NCI-H69 (cell line): ENCODE data around the gene NAA10.

Experiments used
- DNase-seq: peaks from one replicate; lab custom pipeline; 2025; lab: John Stamatoyannopoulos, UW

NAA10 gene

GRCh38 chrX:153948847-153949805 is 14.3 kb upstream of the NAA10 start:
- DNase-seq = no peak

DNA sequence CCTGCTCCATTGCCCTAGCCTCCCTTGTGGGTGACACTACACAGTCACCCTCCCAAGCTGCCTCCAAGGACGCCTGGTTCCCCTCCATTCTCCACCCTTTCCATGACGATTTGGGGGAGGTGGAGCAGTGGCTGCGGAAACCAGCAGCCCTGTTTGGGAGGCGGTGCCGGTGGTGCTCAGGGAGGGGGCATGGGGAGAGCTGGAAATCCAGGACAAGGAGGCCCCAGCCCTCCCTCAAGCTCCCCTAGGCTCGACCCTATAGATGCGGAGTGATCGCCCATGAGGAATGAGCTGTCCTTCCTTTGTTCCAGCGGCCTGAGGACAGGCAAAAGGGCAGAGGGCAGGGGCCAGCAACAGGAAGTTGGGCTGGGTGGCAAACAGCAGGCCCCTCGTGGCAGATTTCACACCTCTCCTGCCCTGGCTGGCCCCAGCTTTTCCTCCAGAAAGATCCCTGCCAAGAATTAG is 13.2 kb upstream of the NAA10 start:
- DNase-seq = no peak

DNA sequence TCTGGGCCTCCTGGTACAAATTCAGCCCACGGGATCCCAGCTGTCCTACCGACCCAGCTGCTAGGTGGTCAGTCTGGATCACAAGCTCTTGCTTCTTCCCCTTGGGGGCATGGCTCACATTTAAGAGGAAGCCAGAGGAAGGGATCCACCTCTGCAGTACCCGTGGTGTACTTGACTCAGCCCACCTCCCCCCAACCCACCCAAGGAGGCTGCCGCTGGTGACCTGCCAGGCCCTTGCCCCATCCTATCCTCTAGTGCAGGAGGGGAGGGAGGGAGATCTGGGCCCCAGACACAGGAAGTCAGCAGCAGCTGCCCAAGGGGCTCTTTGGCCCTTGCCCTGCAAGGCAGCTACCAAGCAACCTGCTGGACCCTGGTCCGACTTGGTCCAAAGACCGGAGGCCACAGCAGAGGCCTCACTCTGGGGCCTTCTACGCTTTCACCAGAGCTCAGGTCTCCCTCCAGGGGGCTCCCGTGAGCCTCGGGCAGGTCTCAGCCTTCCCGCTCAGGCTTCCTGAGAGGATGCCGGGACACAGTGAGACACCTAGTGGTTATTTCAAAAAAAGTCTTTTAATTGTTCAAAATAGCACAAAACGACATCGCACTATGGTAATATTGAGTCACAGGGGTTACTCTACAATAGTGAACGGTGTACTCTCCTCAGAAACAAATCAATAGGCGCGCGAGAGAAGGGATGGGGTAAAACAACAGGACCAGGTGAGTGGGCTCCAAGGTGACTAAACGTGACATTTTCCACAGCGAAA is 12.4 kb upstream of the NAA10 start:
- DNase-seq = peak; percentile 79

DNA sequence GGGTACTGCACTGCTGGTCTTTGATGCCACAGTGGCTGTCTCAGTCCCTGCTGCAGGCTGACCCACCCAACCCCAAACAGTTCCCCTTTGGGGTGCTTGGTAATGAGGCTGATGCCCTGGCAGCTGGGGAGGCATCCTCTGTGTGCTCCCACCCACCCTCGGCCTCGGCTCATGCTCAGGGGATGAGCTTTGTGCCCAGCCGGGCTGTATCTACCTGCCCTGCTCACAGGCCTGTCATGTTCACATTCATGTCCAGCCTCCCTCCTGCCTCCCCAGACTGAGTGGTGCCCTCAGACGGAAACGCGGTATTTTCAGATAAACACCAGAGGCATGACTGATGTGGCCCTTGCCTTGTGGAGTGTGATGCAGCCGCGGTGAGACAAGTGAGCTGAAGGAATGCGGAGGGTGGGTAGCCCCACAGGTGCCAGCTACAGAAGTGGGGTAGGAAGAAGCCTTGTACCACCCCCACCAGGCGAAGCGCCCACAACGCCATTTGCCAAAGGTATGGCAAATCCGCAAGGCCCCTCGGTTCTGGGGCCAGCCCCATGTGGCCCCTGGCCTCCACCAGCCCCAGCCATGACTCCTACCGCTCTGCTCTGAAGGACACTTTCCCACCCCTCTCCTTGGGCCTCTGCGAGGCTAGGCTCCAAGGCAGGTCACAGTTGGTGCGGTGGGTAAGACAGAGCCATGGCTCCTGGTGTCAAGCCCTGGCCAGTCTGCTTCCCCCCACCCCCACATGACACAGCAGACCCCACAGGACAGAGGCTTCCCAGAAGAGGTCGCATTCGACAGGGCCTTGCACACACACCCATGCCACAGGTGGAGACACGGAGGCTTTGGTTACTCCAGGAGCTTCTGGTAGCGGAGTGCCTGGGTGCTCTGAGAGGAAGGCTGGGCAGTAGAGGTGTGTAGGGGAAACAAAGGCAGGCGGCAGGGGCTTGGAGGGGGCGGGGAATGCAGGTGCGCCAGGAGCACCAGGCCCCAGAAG is 11.4 kb upstream of the NAA10 start:
- no peak for DNase-seq

- no peak for DNase-seq
Measured at GRCh38 chrX:153944800-153945150, 9.9 kb upstream of the NAA10 start.

- peak; percentile 21 for DNase-seq
Measured at GRCh38 chrX:153944140-153944799, 9.4 kb upstream of the NAA10 start, which contains the start of gene RENBP. Gene RENBP (minus strand): TSS chrX:153944643. CDS start chrX:153944610, 33 bp downstream.

DNA sequence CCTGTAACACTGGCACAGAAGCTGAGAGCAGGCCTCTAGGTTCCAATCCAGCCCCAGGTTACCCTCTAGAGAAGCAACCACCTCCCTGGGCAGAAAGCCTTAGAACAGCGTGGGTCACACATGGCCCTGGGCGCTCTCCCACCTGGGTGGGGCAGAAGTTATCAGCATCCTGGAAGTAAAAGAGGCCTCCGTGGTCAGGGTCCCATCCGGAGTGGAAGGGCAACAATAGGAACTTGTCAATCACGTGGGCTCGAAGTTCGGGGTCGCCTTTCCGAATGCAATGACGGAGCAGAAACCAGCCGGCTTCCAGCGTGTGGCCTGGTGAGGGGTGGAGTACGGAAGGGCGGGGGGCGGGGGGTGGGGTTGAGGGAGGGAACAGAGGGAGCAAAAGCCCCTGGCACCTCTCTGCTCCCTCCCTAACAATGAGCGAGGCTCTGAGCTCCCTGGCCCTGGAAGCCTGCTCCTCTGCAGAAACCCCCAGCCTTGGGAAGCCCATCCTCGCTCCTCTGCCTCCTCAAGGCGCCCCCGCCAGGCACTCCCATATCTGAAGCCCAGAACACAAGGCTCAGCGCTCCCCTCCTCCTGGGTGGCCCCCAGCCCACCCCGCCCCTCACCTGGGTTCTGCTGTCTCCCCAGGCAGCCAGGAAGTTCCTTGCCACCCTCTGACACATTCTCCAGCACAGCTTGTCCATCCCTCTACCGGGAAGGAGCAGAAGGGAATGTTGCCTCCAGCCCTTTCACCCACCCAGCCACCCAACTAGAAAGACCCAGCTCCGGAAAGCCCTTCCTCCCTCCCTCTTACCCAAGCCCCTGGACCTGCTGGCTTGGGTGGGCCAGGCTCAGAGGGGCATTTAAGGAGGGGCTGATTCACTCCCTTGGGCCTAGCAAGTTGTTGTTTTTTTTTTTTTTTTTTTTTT is 6.8 kb upstream of the NAA10 start:
- DNase-seq = no peak

DNA sequence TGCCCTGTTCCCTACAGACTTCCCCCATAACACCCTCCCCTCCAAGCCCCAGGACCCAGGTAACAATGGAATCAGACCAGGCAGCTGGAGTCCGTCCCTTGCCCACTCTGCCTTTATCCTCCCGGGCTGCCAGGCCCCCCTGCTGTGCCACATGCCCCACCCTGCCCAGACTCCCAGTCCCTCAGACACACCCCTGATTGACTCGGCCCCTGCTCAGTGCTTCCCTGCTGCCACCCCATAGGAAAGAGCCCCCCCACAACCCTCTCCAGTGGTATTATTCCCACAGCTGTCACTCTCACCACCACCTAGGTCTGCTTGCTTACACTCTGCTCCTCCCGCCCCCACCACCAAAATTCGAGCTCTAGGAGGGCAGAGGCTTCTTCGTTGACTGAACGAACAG is 4.7 kb upstream of the NAA10 start:
- peak; percentile 25 for DNase-seq

DNA sequence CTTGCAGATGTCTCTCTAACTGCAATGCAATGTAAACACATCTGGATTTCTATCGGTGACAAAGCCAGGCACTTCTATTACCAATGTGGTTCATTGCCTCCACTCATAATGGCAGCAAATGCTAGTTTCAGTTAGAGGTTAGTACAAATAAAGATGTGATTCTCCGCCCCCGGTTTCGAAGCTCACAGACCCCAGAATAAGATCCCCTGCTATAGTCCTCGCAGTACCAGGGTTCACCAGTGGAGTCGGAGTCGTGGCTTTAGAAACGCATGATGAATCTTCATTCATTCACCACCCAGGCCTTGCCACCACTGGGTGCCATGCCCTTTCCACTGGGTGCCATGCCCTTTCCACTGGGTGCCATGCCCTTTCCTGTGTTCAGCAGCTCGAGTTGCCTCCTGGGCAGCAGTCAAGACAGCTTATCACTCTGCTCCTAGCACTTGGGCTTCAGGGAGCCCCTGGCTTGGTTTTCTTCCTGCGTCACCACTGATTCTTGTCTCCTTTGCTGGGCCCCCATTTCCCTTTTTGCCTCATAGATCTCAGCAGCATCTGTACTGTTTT is 3.5 kb upstream of the NAA10 start:
- no peak for DNase-seq

DNA sequence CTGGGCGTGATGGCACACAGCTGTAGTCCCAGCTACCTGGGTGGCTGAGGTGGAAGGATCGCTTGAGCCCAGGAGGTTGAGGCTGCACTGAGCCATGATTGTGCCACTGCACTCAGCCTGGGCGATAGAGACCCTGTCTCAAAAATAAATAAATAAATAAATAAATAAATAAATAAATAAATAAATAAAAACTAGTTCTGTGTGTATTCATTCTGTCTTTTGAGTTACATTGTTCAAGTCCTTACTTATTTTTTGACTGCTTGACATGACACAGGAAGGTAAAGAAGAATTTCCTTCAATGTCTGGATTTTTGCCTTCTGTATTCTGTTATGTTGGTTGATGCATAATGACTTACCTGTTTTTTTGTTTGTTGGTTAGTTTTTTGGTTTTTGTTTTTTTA is 2.2 kb upstream of the NAA10 start:
- DNase-seq = no peak

- DNase-seq = no peak
Measured at GRCh38 chrX:153935326-153935851, 552 bp upstream of the NAA10 start.

- peak; percentile 17 for DNase-seq
Measured at GRCh38 chrX:153934148-153934761, 582 bp downstream of the NAA10 start.

DNA sequence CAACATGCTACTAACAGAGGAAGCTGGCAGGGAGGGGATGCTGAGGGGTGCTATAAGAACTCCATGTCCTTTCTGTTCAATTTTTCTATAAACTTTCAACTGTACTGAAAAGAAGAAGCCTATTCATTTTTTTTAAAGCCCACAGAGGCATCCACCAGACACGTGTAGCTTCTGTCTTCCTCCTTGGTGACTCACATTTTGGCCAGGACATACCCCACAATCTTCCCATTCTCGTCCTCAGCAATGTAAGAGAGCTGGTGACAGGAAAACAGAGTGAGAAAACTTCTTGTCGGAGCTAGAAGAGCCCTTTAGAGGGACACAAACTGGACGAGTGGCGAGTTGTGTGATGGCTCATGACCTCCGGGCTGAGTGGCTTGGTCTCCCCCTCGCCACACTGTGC is 1.1 kb downstream of the NAA10 start:
- no peak for DNase-seq

DNA sequence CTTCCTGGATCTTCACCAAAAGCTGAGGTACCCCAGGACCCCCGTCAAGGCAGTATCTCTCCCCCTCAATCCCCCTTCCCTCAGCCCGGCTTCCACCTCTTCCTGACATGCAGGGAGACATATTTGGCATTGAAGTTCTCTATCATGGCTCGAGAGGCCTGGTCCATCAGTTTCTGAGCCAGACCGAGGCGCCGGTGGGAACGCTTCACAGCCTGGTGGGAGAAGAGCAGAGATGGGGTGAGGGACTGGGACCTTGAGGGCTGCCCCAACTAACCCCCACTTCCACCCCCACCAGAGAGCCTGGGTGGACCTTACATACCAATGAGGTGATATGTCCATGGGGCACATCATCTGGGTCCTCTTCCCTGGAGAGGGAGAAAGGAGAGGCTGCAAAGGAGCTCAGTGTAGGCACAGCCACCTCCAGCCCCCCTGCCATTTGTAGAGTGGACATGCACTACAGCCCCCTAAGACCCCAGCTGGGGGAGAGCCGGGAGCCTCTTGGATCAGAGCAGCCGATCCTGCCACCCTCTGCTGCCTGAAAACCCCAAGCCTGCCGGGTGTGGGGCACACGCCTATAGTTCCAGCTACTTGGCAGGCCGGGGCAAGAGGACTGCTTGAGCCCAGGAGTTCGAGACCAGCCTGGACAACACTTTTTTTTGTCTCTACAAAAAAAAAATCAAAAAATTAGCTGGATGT is 2.5 kb downstream of the NAA10 start:
- DNase-seq = no peak

DNA sequence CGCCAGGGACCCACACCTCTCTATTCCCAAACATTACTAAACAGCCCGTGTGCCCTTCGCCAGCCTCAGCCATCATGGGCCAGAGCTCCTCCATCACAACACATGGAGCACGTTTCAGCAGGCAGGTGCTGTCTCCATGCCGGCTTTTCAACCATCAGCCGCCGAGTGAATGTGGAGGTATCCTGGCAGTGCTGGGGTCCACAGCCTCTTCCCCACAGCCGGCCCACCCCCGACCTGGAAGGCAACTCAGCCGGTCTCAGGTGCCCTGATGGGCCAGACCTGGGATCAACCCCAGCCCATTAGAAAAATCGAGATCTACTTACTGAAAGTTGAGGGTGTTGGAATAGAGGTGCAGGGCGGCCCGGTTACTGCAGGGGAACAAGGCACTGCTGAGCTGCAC is 3.1 kb downstream of the NAA10 start:
- no peak for DNase-seq

DNA sequence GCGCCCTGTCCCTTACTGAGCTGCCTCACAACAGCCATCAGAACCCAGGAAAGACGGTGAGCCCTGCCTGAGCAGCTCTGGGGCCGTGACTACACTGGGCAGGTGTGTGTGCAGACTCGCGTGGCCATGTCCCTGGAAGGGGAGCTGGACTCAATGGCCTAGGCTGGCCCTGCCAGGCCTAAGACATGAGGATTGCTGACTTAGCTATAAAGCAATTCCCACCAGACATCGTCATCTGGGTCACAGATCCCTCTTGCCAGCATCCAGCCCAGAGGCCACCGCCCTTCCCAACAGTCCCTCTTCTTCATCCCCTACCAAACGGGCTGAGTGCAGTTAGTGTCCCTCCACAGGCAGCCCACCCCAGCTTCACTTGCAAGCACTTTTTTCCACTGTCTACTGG is 3.7 kb downstream of the NAA10 start:
- no peak for DNase-seq

- no peak for DNase-seq
Measured at GRCh38 chrX:153930011-153930910, 4.6 kb downstream of the NAA10 start.
